Panc1 (cell line): ENCODE measurements around the gene ITK. TPM values are rescaled to one million over a fixed set of nuclear protein-coding genes. Genes with fewer than 3 reads are reported as not detected.

ENCODE experiments used
- ATAC-seq: fragments of 200-7000 bp; cut with Tn5 transposase; 2 replicates; pipeline ENCODE4 v1.9.1; 2020; ENCODE audit warnings: mild to moderate bottlenecking, moderate library complexity
- BruUV-seq: library from RNA; stranded (reverse); fragments of 400-500 nt; replicated peaks from 2 replicates; lab custom pipeline; 2021; lab: Mats Ljungman, UMichigan
- CTCF ChIA-PET: fragments of 300-600 bp; sonication (Branson Sonifier 250); formaldehyde crosslinking; loops from one replicate; lab custom pipeline; 2022; ENCODE audit warnings: antibody characterized with exemption; lab: Charles Lee
- POLR2A ChIA-PET: fragments of 300-600 bp; sonication (Branson Sonifier 250); formaldehyde crosslinking; loops from one replicate; lab custom pipeline; 2022; ENCODE audit warnings: antibody characterized with exemption; lab: Charles Lee
- DNase-seq: peaks from one replicate; pipeline ENCODE4 v3.0.0-alpha.2; 2010; ENCODE audit warnings: low read depth, low spot score
- H3K27ac ChIP-seq: 2 replicates; pipeline ENCODE4 v1.5.1; 2011; ENCODE audit warnings: mild to moderate bottlenecking, low read length, inconsistent platforms
- H3K27me3 ChIP-seq: fragments of 200-500 bp; sonication (Bioruptor generic); 2 replicates; pipeline ENCODE4 v1.6.0; 2014; ENCODE audit warnings: low read length, inconsistent platforms; ENCODE audit not compliant: control insufficient read depth, insufficient read depth
- H3K36me3 ChIP-seq: fragments of 200-500 bp; sonication (Bioruptor generic); 2 replicates; pipeline ENCODE4 v1.5.1; 2014; ENCODE audit warnings: inconsistent platforms, mild to moderate bottlenecking, low read length, moderate library complexity; ENCODE audit not compliant: control insufficient read depth, insufficient read depth
- H3K4me1 ChIP-seq: 2 replicates; pipeline ENCODE4 v1.5.1; 2011; ENCODE audit warnings: inconsistent platforms, mild to moderate bottlenecking, low read length, moderate library complexity; ENCODE audit not compliant: control insufficient read depth, insufficient read depth
- H3K4me3 ChIP-seq, 2 experiments: 2 replicates each; pipeline ENCODE4 v1.5.1; 2011 to 2012; ENCODE audit warnings: low read depth in 2 of 2, low read length in 2 of 2, mild to moderate bottlenecking in 2 of 2, inconsistent platforms in 1 of 2, moderate library complexity in 1 of 2
- H3K9me3 ChIP-seq: fragments of 200-500 bp; sonication (Bioruptor generic); 2 replicates; pipeline ENCODE4 v1.5.1; 2014; ENCODE audit warnings: low read depth, mild to moderate bottlenecking, inconsistent platforms, low read length, moderate library complexity; ENCODE audit not compliant: control insufficient read depth, insufficient read depth
- POLR2AphosphoS5 ChIP-seq: IDR thresholded peaks from 2 replicates; pipeline ENCODE4 v1.6.1; 2012; ENCODE audit warnings: mild to moderate bottlenecking, low read depth, low read length, moderate library complexity
- REST ChIP-seq, 2 experiments: IDR thresholded peaks; 2 replicates each; pipeline ENCODE4 v1.6.1; 2011 to 2012; ENCODE audit warnings: low read depth in 2 of 2, control low read depth in 1 of 2, low read length in 1 of 2, mild to moderate bottlenecking in 1 of 2, moderate library complexity in 1 of 2; ENCODE audit not compliant: insufficient read depth in 1 of 2
- SIN3A ChIP-seq: IDR thresholded peaks from 2 replicates; pipeline ENCODE4 v1.6.1; 2012; ENCODE audit warnings: low read depth, mild to moderate bottlenecking, low read length, moderate library complexity, borderline replicate concordance; ENCODE audit not compliant: insufficient read depth
- TCF7L2 ChIP-seq: IDR thresholded peaks from 2 replicates; pipeline ENCODE4 v1.6.1; 2011; ENCODE audit warnings: mild to moderate bottlenecking, low read depth, low read length, inconsistent platforms
- in situ Hi-C: cut with HindIII; loops from 2 replicates; pipeline ENCODE4 v1.10.0; 2016; ENCODE audit warnings: low sequenced_read_pairs, low pct_unique_long_range_greater_than_20kb
- intact Hi-C: fragments of 100-400 bp; cut with micrococcal nuclease; formaldehyde crosslinking; loops from one replicate; pipeline ENCODE4 v1.10.0; 2022; ENCODE audit not compliant: unreplicated experiment
- total RNA-seq: library from RNA; stranded (reverse); gene quantifications from one replicate; pipeline ENCODE4 v1.2.1, GENCODE V29; 2021; ENCODE audit not compliant: unreplicated experiment
- TF ChIP-seq, protein P1 (sequence below): fragments of 450-650 bp; IDR thresholded peaks from 2 replicates; pipeline ENCODE4 v1.5.1; 2017; ENCODE audit warnings: mild to moderate bottlenecking

Gene ITK
- total RNA-seq, 1 experiment from 2014 or later, result 0.26 TPM

DNA sequence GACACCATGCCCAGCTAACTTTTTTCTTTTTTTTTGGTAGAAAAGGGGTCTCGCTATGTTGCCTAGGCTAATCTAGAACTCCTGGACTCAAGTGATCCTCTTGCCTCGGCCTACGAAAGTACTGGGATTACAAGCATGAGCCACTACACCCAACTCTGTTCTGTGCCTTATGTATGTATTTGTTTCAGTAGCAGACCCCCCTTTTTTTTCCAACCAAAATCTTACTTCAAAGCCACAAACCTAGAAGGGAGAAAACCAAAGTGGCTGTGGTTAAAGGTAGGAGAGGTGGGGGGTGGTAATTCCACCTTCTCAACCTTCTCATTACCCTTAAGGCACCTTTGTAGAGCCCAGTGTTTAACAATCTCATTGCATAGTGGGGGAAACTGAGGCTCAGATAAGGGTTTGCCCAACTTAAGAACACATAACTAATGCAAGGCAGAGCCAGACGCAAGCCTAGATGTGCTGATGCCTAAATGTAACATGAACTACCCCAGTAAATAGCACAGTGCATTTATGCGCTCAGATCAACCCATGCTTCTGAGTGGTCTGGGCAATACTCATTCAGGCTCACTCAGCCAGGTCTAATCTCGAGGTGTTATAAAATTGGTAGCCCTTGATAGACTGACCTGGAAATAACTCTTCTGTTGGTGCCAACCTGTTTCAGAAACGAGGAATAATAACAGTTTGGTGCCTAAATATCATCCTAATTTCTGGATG lies 33.0 kb downstream of the ITK start:
- CTCF ChIA-PET, result no interaction called here
- TF ChIP-seq REST (IDR thresholded peaks at IDR 0.05; ENCODE audit: insufficient read depth in 1 of 2, low read depth in 2 of 2, low read length in 1 of 2), result no peak
- TF ChIP-seq POLR2AphosphoS5, result no peak
- no peak for TF ChIP-seq TCF7L2
- TF ChIP-seq, protein P1, sequence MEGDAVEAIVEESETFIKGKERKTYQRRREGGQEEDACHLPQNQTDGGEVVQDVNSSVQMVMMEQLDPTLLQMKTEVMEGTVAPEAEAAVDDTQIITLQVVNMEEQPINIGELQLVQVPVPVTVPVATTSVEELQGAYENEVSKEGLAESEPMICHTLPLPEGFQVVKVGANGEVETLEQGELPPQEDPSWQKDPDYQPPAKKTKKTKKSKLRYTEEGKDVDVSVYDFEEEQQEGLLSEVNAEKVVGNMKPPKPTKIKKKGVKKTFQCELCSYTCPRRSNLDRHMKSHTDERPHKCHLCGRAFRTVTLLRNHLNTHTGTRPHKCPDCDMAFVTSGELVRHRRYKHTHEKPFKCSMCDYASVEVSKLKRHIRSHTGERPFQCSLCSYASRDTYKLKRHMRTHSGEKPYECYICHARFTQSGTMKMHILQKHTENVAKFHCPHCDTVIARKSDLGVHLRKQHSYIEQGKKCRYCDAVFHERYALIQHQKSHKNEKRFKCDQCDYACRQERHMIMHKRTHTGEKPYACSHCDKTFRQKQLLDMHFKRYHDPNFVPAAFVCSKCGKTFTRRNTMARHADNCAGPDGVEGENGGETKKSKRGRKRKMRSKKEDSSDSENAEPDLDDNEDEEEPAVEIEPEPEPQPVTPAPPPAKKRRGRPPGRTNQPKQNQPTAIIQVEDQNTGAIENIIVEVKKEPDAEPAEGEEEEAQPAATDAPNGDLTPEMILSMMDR, result no peak

GRCh38 chr5:157214415-157214814 lies 33.8 kb downstream of the ITK start:
- ATAC-seq, result no peak
- Histone ChIP-seq H3K9me3 (no peaks in the 10 kb centered on the region), H3K36me3 (no peaks in the 10 kb centered on the region), H3K4me3 (no peak overlapping the region), H3K27ac (no peak overlapping the region), H3K27me3 (no peaks in the 10 kb centered on the region), H3K4me1 (no peaks in the 10 kb centered on the region)
- CTCF ChIA-PET, result no interaction called here
- intact Hi-C loops, result no loop called here
- POLR2A ChIA-PET, result no interaction called here
- no peak for DNase-seq
- in situ Hi-C loops, result no loop called here
- BruUV-seq, result no TSS peak
- TF ChIP-seq REST (IDR thresholded peaks at IDR 0.05; ENCODE audit: insufficient read depth in 1 of 2, low read depth in 2 of 2, low read length in 1 of 2) (no peak), SIN3A (no peak), TCF7L2 (no peak), POLR2AphosphoS5 (no peak)
- TF ChIP-seq, protein P1, result no peak

More for the DNA sequence above, 33.0 kb downstream of the ITK start:
- Histone ChIP-seq H3K27ac (no peak overlapping the region), H3K4me1 (no peaks in the 10 kb centered on the region), H3K36me3 (no peaks in the 10 kb centered on the region), H3K4me3 (no peak overlapping the region), H3K27me3 (no peaks in the 10 kb centered on the region), H3K9me3 (no peaks in the 10 kb centered on the region)
- in situ Hi-C loops (no loop called here), intact Hi-C loops (no loop called here)
- no peak for DNase-seq
- ATAC-seq, result no peak
- POLR2A ChIA-PET, result no interaction called here
- no TSS peak for BruUV-seq
